ENCODE data around the gene SLC45A3.

DNA sequence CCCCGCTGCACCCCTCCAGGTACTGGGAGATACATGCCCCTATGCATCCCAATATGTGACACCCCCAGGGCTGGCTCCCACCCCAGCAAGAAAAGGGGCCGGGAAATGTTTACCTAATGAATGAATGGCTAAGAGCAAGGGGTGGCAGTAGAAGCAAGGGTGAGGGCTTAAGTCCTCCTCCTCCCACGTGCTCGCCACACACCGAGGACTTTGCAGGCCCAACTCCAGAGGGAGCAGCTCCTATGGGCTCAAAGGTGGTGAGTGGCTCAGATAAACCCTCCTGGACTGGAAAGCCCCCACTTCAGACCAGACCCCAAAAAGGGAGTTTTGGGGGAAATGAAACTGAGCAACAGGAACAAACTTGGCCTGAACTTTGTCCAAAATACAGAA is 11.4 kb downstream of the SLC45A3 start:
- TF ChIP-seq CTCF (IDR thresholded peaks at IDR 0.05; ENCODE audit: extremely low read depth in 1 of 2, insufficient read depth in 1 of 2, low read depth in 1 of 2, low read length in 2 of 2) (no peak), POLR2A (IDR thresholded peaks at IDR 0.05; ENCODE audit: low read depth, low read length) (no peak), FOS (IDR thresholded peaks at IDR 0.05; ENCODE audit: borderline replicate concordance, insufficient read depth, low read length) (no peak)

Measured in endothelial cell of umbilical vein (primary cell).